ENCODE measurements around the gene NDEL1.

DNA sequence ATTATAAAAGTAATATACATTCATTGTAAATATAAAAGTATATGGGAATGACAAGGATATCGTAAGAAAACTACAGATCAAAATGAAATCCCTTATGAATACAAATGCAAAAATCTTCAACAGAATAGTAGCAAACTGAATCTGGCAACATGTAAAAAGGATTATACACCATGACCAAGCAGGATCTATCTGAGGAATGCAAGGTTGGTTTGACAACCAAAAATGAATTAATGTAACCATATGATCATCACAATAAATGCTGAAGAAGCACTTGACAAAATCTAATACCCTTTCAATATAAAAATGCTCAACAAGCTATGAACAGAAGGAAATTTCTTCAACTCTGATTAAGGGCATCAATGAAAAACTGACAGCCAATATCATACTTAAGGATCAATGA lies 48.8 kb downstream of the NDEL1 start:
- TF ChIP-seq POLR2AphosphoS5 (IDR thresholded peaks at IDR 0.05; ENCODE audit: borderline replicate concordance, low read depth, low read length) (no peak), EZH2 (IDR thresholded peaks at IDR 0.05) (no peak), FOXP2 (optimal IDR thresholded peaks at IDR 0.05; ENCODE audit: control extremely low read depth, extremely low read length, insufficient read depth) (no peak)

Data from SK-N-MC (cell line).